ENCODE data around the gene LAMB4. TPM values are rescaled to one million over a fixed set of nuclear protein-coding genes. Genes with fewer than 3 reads are reported as not detected.
A peak's percentile ranks its signal among the peaks of the same experiment; 100 is the strongest.

The LAMB4 gene
- polyA plus RNA-seq, 2 of the 4 experiments (the other 2 are of a cell fraction) = 0.13 to 0.19 TPM

DNA sequence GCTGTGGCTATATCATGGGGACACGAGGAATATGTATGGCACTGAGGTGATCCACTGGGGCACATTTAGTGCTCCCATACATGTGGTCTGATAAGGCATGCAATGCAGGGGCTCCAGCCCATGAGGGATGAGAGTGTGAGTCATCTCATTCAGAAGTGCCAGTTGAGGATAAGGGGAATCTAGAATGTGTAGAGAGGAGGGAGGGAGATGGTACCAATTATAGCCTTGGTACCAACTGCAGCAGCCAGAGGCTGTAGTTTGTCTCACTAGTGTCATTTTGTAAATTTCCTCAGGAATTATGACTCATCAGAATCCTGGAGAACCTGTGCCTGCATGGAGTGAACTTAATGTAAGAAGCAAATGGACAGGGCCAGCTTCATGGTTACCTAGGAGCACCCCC lies 46.2 kb downstream of the LAMB4 start:
- ChIA-PET CTCF (interaction anchor here (0.6 kb wide), 1 partner anchor 13 kb away, joined by 6 read pairs; no protein-coding TSS in a partner anchor), POLR2A (interaction anchor here (0.6 kb wide), 1 partner anchor 11 kb away, joined by 10 read pairs; no protein-coding TSS in a partner anchor)
- H3K4me3 ChIP-seq = no peak overlapping the region
- peak overlapping the region in 1 of 2 experiments; percentile 18; a peak in 3 of 6 replicates for H3K27ac ChIP-seq
- H3K4me2 ChIP-seq = peak overlapping the region; percentile 8; the same call in 1 of the 3 replicates
- H3K9me3 ChIP-seq = peaks cover 7% of the 10 kb centered on the region; the same call in 2 of the 3 replicates
- no peak; a peak in 2 of 6 replicates for ATAC-seq
- no peak for TF ChIP-seq USF2 (IDR thresholded peaks at IDR 0.05)
- no peak for TF ChIP-seq FOSL2 (IDR thresholded peaks at IDR 0.05)
- peak; percentile 70 for TF ChIP-seq FOSL2 (CRISPR knock-in tag; IDR thresholded peaks at IDR 0.05)
- peaks cover 20% of the 10 kb centered on the region for H3K4me1 ChIP-seq
- FAIRE-seq = no peak
- 67% methylated on average over 1 of the region's 1 CpG for WGBS (ENCODE audit: missing lambda C conversion rate)
- DNase-seq (ENCODE audit: low read depth in 1 of 2, low spot score in 1 of 2) = no peak

DNA sequence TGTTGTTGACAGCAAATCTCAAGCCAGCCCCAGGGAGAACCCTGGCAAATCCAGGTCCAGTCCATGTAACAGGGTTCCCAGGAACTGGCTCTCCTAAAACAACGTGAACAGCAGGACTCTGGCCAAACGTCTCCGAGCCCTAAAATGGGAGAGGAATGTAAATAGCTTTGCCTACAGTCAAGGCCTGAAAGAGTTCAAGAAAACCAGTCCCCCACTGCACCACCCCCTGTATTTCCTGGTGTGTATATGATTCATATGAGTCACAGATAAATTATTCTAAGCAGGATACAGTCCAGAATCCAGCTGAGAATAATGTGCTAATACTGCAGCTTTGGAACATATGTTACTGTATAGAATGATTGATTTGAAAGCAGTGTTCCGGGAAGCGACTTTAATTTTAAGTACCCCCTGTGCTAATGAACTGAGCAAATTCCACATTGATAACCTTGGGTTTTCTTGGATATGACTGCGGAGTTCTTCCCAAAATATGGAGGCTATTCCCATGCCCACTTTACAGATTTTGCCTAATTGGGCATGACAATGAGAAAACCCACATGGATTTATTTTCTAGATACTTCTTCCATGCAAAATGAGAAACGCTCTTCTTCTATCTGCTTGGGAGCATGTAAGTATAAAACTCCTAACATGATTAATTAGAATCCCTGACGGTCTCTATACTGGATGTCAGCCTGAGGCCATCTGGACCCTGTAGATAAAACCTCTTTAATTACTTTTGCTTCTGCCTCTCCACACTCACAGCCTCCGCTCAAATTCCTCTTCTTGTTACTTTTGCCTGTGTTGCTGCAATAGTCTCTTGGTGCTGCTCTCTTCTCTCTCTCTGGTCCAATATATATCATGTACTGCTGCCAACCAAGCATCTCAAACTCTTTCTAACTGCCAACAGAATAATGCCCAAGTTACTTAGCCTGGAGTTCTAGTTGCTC lies 50.2 kb downstream of the LAMB4 start:
- Histone ChIP-seq H3K9me3 (peaks cover 7% of the 10 kb centered on the region; the same call in 2 of the 3 replicates), H3K4me1 (peaks cover 17% of the 10 kb centered on the region), H3K4me2 (peak overlapping the region; percentile 48), H3K27ac (peak overlapping the region; percentile 41 to 51; a peak in 2 of 6 replicates), H3K4me3 (no peak overlapping the region)
- TF ChIP-seq POLR2AphosphoS2 (conservative IDR thresholded peaks at IDR 0.05; ENCODE audit: low read length) = no peak
- TF ChIP-seq FOSL2 (IDR thresholded peaks at IDR 0.05) = no peak
- TF ChIP-seq FOSL2 (CRISPR knock-in tag; IDR thresholded peaks at IDR 0.05) = 0 out of 2 replicates have a peak, but pooled peaks have one; percentile 18
- DNase-seq (ENCODE audit: low read depth in 1 of 2, low spot score in 1 of 2) (no peak), ATAC-seq (peak; percentile 26 to 68; a peak in 3 of 6 replicates), FAIRE-seq (no peak)
- POLR2A ChIA-PET = no interaction called here
- WGBS (ENCODE audit: missing lambda C conversion rate) = 71% methylated on average over 9 of the region's 9 CpGs
- CTCF ChIA-PET = interaction anchor here (0.9 kb wide), 1 partner anchor 61 kb away, joined by 3 read pairs; no protein-coding TSS in a partner anchor

DNA sequence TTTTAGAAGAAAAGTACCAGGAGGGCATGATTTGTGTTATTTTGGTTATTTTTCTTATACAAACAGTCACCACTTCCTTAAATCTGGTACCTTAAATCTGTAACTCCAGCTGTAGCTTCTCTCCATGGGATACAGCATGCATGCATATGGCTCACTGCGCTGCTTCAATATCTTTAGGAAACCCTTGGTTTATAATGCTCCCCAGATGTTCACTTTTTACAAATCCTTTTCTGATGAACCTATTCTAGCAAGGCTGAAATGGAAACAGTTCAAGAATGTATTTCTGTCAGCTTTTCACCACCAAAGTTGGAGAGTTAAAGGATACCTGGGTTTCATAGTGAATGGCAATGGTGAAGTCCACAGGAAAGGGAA lies 50.9 kb downstream of the LAMB4 start:
- ATAC-seq (0 out of 6 replicates have a peak, but pooled peaks of 1 of the 2 experiments have one; percentile 16), FAIRE-seq (no peak), DNase-seq (ENCODE audit: low read depth in 1 of 2, low spot score in 1 of 2) (no peak)
- Histone ChIP-seq H3K4me1 (peaks cover 15% of the 10 kb centered on the region), H3K4me3 (no peak overlapping the region), H3K27ac (peak overlapping the region; percentile 41 to 51; a peak in 2 of 6 replicates), H3K4me2 (peak overlapping the region; percentile 48; the same call in 2 of the 3 replicates), H3K9me3 (peaks cover 7% of the 10 kb centered on the region; the same call in 2 of the 3 replicates)
- ChIA-PET CTCF (interaction anchor here (0.9 to 1.3 kb wide), 3 partner anchors 11 to 61 kb away, joined by 3 to 4 read pairs (median 3); no protein-coding TSS in a partner anchor), POLR2A (no interaction called here)
- WGBS (ENCODE audit: missing lambda C conversion rate) = 92% methylated on average over 1 of the region's 1 CpG
- TF ChIP-seq, protein P1, sequence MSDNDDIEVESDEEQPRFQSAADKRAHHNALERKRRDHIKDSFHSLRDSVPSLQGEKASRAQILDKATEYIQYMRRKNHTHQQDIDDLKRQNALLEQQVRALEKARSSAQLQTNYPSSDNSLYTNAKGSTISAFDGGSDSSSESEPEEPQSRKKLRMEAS (IDR thresholded peaks at IDR 0.05) = no peak
- TF ChIP-seq ZFP36 (IDR thresholded peaks at IDR 0.05; ENCODE audit: borderline replicate concordance, partially characterized antibody) (no peak), RFX5 (IDR thresholded peaks at IDR 0.05) (no peak), JUNB (IDR thresholded peaks at IDR 0.05) (no peak), CHD4 (IDR thresholded peaks at IDR 0.05; ENCODE audit: borderline replicate concordance) (no peak), PHF8 (IDR thresholded peaks at IDR 0.05; ENCODE audit: borderline replicate concordance, low read depth) (no peak), BHLHE40 (IDR thresholded peaks at IDR 0.05; ENCODE audit: low read depth, low read length) (no peak), EP300 (IDR thresholded peaks at IDR 0.05) (no peak)

DNA sequence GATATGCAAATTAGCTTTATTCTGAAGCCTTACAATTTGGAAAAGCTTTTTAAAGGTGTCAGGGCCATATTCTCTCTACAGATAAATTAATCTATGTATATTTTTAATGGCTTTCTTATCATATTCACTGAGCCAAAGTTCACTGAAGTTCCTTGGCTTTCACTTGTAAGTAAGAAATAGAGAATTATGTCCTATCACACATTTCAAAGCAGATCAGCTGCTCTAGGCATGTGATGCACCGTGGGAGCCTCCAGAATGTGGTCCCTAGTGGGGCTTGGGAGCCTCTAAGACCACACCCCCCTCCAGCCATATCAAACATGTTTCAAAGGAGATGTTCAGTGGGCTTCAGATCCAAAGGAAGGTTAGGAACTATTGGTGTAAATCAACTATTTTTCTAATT lies 51.5 kb downstream of the LAMB4 start:
- FAIRE-seq = no peak

More for the DNA sequence above, 51.5 kb downstream of the LAMB4 start:
- peaks cover 7% of the 10 kb centered on the region; the same call in 2 of the 3 replicates for H3K9me3 ChIP-seq
- peaks cover 10% of the 10 kb centered on the region for H3K4me1 ChIP-seq
- H3K27ac ChIP-seq = peak overlapping the region in 1 of 2 experiments; percentile 3; a peak in 1 of 6 replicates
- WGBS (ENCODE audit: missing lambda C conversion rate) = 28% methylated on average over 1 of the region's 1 CpG
- ChIA-PET POLR2A (no interaction called here), CTCF (interaction anchor here (0.9 to 1.3 kb wide), 4 partner anchors 10 to 60 kb away, joined by 3 to 4 read pairs (median 3); no protein-coding TSS in a partner anchor)
- no peak overlapping the region for H3K4me3 ChIP-seq
- DNase-seq (ENCODE audit: low read depth in 1 of 2, low spot score in 1 of 2) = no peak
- no peak for ATAC-seq
- TF ChIP-seq EHF (CRISPR knock-in tag; IDR thresholded peaks at IDR 0.05) (no peak), EHMT2 (IDR thresholded peaks at IDR 0.05; ENCODE audit: low read depth) (no peak)
- TF ChIP-seq, protein P1 (IDR thresholded peaks at IDR 0.05) = no peak
- no peak overlapping the region for H3K4me2 ChIP-seq

Data from A549 (cell line).